Measurements from ENCODE around the gene CYP2W1.

CYP2W1 gene

DNA sequence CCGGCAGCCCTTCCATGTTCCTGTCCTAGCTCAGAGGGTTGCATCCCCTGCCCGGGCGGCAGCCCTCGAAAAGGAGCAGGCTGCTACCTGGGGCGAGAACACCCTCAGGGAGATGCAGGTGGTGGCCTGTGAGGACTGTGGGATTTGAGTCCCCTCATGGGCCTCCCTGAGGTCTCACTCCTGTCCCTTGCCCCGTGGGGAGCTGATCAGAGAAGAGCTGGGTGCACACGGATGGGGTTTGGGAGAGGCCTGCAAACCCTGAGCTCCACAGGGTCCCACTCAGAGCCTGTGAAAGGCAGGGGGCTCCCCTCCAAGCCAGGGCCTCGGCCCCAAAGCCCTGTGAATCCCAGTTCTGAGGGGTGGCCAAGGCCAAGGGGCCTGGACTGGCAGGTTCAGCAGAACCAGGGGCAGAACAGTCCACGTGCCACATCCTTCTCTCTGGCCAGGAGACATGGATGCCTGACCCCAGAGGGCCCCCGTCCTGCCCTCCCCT, 424 bp upstream of the CYP2W1 start:
- no peak for DNase-seq (ENCODE audit: low read depth)
- no peak overlapping the region for H3K4me3 ChIP-seq (ENCODE audit: low read length)
- TF ChIP-seq, protein P1, sequence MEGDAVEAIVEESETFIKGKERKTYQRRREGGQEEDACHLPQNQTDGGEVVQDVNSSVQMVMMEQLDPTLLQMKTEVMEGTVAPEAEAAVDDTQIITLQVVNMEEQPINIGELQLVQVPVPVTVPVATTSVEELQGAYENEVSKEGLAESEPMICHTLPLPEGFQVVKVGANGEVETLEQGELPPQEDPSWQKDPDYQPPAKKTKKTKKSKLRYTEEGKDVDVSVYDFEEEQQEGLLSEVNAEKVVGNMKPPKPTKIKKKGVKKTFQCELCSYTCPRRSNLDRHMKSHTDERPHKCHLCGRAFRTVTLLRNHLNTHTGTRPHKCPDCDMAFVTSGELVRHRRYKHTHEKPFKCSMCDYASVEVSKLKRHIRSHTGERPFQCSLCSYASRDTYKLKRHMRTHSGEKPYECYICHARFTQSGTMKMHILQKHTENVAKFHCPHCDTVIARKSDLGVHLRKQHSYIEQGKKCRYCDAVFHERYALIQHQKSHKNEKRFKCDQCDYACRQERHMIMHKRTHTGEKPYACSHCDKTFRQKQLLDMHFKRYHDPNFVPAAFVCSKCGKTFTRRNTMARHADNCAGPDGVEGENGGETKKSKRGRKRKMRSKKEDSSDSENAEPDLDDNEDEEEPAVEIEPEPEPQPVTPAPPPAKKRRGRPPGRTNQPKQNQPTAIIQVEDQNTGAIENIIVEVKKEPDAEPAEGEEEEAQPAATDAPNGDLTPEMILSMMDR (conservative IDR thresholded peaks at IDR 0.05; ENCODE audit: low read depth, low read length), result no peak

DNA sequence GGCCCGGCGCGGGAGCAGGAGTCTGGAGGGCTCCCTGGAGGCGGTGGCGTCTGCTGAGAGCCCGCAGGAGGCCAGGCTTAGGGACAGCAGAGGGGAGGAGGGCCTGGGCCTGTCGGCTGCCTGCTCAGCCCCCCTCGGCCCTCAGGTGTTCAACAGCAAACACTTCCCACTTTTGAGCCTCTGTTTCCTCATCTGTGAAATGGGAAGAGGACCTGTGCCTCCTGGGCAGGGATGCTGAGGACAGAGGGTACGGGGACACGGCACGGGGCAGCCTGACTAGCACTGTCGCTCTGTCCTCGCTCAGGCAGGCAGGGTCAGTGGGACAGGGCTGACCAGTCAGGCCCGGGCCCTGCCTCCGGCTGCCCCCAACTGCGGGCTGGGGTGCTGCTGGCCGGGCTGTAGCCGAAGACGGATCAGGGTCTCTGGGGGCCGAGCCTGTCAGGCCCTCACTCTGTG, 663 bp downstream of the CYP2W1 start:
- DNase-seq (ENCODE audit: low read depth), result no peak
- no peak overlapping the region for H3K4me3 ChIP-seq (ENCODE audit: low read length)
- TF ChIP-seq, protein P1 (conservative IDR thresholded peaks at IDR 0.05; ENCODE audit: low read depth, low read length), result no peak

DNA sequence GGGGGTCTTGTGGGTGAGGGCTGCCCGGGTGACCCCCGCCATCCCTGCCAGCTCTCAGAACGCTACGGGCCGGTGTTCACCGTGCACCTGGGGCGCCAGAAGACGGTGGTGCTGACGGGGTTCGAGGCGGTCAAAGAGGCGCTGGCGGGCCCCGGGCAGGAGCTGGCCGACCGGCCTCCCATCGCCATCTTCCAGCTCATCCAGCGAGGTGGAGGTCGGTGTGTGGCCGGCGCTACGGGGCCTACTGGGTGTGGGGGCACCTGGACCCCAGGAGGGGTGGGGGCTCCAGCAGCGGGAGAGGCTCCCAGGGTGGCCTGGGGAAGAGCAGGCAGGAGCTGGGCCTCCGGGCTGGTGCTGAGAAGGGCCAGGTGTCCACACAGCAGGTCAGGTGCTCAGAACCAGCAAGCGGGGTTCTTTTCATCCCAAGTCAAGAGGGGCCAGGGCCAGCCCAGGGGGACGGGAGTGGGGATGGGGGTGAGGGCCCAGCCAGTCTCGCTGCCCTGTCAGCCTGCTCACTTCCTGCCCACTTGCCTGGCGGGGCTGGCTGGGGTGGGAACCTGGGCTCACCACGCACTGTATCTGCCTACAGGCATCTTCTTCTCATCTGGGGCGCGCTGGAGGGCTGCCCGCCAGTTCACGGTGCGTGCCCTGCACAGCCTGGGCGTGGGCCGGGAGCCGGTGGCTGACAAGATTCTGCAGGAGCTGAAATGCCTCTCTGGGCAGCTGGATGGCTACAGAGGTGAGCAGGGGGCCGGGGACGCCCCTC, 1.6 kb downstream of the CYP2W1 start:
- DNase-seq (ENCODE audit: low read depth), result no peak
- TF ChIP-seq, protein P1 (conservative IDR thresholded peaks at IDR 0.05; ENCODE audit: low read depth, low read length), result no peak
- H3K4me3 ChIP-seq (ENCODE audit: low read length), result no peak overlapping the region

DNA sequence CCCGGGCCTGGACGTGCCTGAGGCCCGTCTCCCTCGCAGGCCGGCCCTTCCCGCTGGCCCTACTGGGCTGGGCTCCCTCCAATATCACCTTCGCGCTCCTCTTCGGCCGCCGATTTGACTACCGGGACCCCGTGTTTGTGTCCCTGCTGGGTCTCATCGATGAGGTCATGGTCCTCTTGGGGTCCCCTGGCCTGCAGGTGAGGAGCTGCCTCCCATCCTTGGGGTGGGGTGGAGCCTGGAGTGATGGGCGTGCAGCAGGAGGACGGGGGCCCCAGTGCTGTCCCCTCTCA, 2.1 kb downstream of the CYP2W1 start:
- TF ChIP-seq, protein P1 (conservative IDR thresholded peaks at IDR 0.05; ENCODE audit: low read depth, low read length), result no peak
- H3K4me3 ChIP-seq (ENCODE audit: low read length), result no peak overlapping the region
- DNase-seq (ENCODE audit: low read depth), result no peak

DNA sequence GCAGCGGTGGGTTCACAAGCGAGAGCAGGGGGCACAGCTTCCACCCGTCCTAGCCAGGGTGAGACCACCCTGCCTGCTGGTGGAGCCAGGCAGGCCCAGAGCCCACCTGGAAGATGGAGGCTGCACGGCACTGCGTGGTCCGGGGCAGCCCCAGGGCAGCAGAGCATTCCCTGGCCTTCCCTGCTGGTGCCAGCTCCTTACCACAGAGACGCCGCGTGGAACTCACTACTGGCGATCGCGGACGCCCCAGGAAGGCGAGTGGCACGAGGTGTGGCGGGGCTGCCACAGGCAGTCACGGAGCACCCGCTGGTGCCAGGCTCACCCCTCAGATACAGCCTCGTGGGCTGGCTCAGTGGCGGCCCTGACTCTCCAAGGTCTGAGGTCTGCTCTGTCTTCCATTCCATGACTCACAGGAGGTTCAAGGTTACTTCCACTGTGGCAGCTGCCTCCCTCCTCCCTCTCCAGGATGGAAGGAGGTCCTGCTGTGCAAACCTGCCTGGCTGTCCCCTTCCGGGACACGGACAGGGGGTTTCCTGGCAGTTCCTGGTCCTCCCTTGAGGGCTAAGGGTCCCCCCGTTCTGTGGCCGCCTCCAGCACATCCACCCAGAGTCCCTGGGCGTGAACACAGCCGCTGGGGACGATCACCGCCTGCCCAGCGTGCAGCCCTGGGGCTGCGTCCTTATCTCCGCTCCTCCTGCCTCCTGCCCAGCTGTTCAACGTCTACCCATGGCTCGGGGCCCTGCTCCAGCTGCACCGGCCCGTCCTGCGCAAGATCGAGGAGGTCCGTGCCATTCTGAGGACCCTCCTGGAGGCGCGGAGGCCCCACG, 3.1 kb downstream of the CYP2W1 start:
- DNase-seq (ENCODE audit: low read depth), result no peak
- H3K4me3 ChIP-seq (ENCODE audit: low read length), result no peak overlapping the region
- TF ChIP-seq, protein P1 (conservative IDR thresholded peaks at IDR 0.05; ENCODE audit: low read depth, low read length), result no peak

DNA sequence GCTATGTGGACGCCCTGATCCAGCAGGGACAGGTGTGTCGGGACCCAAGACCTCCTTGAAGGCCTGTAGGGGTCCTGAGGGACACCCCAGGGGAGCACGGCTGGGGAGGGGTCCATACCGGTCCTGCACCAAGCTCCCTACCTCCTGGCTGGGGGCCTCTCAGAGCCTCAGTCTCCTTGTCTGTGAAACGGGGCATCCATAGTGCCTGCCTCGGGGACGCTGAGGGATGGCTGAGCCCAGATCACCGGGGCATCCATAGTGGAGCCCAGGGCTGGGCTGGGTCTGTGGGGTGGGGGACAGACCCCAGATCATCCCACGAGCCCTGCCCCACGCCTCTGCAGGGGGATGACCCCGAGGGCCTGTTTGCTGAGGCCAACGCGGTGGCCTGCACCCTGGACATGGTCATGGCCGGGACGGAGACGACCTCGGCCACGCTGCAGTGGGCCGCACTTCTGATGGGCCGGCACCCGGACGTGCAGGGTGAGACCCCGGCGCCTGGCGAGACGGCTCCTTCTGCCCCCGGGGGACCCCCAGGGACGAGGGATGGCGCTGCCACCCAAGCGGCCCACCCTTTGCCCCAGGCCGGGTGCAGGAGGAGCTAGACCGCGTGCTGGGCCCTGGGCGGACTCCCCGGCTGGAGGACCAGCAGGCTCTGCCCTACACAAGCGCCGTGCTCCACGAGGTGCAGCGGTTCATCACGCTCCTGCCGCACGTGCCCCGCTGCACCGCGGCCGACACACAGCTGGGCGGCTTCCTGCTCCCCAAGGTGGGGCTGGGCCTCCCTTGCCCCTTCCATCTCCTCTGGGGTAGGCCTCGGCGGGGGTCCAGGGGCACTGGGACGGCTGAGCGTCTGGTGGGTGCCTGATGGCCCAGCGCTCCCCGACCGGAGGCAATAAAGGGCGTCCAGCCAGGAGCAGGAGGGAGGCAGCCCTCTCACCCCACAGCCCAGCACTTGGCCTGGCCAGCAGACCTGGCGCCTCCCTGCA, 4.1 kb downstream of the CYP2W1 start:
- TF ChIP-seq, protein P1 (conservative IDR thresholded peaks at IDR 0.05; ENCODE audit: low read depth, low read length), result no peak
- DNase-seq (ENCODE audit: low read depth), result no peak
- no peak overlapping the region for H3K4me3 ChIP-seq (ENCODE audit: low read length)
